ENCODE data around the gene PACSIN1. TPM values are rescaled to one million over a fixed set of nuclear protein-coding genes. Genes with fewer than 3 reads are reported as not detected.

The PACSIN1 gene
- total and polyA plus RNA-seq, 2 of the 4 experiments (the other 2 are of a cell fraction): 0.02 TPM; not detected in 1

GRCh38 chr6:34476447-34476846, 10.6 kb downstream of the PACSIN1 start:
- no peak overlapping the region for H2BK5ac ChIP-seq (ENCODE audit: low read depth, low read length, poor library complexity, severe bottlenecking)
- H3K79me1 ChIP-seq (ENCODE audit: low read depth in 1 of 2, low read length in 2 of 2): no peaks in the 10 kb centered on the region
- H3K36me3 ChIP-seq (ENCODE audit: control insufficient read depth, insufficient read depth, low read length): no peaks in the 10 kb centered on the region
- intact Hi-C loops (cut with micrococcal nuclease): no loop called here
- POLR2A ChIA-PET (ENCODE audit: unreplicated experiment): no interaction called here
- no peak overlapping the region for H3K4ac ChIP-seq (ENCODE audit: low read depth, low read length)
- H4K91ac ChIP-seq (ENCODE audit: insufficient read depth, low read depth, low read length): no peak overlapping the region
- WGBS, 2 experiments (ENCODE audit: extremely low coverage in 2 of 2, insufficient read length in 1 of 2): no CpG with 5 or more reads among the region's 5 CpGs
- no peak overlapping the region for H3K18ac ChIP-seq (ENCODE audit: low read depth, low read length)
- no peak overlapping the region for H3K56ac ChIP-seq (ENCODE audit: extremely low read depth, insufficient read depth, low read length)
- no peak overlapping the region for H4K5ac ChIP-seq (ENCODE audit: low read depth, low read length)
- dilution Hi-C loops (cut with HindIII; ENCODE audit: low sequenced_read_pairs, unreplicated experiment): no loop called here
- H2AK9ac ChIP-seq (replicated peaks; ENCODE audit: low read depth, low read length, poor library complexity): no peak overlapping the region
- CTCF ChIA-PET: no interaction called here
- H3K9me3 ChIP-seq (ENCODE audit: control insufficient read depth, insufficient read depth, low read length): peaks cover 4% of the 10 kb centered on the region
- peak overlapping the region; percentile 40 for H2AFZ ChIP-seq (replicated peaks; ENCODE audit: low read length, poor library complexity)
- DNase-seq: no peak
- TF ChIP-seq MAZ (IDR thresholded peaks at IDR 0.05; ENCODE audit: borderline replicate concordance, low read depth, low read length) (no peak), FOS (IDR thresholded peaks at IDR 0.05; ENCODE audit: low read depth, low read length) (no peak), ELK1 (IDR thresholded peaks at IDR 0.05; ENCODE audit: borderline replicate concordance, low read depth, low read length) (no peak), POLR2A (IDR thresholded peaks at IDR 0.05; ENCODE audit: low read depth, low read length) (no peak), BHLHE40 (IDR thresholded peaks at IDR 0.05; ENCODE audit: low read depth, low read length) (no peak)
- TF ChIP-seq, protein P1, sequence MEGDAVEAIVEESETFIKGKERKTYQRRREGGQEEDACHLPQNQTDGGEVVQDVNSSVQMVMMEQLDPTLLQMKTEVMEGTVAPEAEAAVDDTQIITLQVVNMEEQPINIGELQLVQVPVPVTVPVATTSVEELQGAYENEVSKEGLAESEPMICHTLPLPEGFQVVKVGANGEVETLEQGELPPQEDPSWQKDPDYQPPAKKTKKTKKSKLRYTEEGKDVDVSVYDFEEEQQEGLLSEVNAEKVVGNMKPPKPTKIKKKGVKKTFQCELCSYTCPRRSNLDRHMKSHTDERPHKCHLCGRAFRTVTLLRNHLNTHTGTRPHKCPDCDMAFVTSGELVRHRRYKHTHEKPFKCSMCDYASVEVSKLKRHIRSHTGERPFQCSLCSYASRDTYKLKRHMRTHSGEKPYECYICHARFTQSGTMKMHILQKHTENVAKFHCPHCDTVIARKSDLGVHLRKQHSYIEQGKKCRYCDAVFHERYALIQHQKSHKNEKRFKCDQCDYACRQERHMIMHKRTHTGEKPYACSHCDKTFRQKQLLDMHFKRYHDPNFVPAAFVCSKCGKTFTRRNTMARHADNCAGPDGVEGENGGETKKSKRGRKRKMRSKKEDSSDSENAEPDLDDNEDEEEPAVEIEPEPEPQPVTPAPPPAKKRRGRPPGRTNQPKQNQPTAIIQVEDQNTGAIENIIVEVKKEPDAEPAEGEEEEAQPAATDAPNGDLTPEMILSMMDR (conservative IDR thresholded peaks at IDR 0.05; ENCODE audit: low read depth, low read length): no peak
- TF ChIP-seq, protein P2, sequence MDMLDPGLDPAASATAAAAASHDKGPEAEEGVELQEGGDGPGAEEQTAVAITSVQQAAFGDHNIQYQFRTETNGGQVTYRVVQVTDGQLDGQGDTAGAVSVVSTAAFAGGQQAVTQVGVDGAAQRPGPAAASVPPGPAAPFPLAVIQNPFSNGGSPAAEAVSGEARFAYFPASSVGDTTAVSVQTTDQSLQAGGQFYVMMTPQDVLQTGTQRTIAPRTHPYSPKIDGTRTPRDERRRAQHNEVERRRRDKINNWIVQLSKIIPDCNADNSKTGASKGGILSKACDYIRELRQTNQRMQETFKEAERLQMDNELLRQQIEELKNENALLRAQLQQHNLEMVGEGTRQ (IDR thresholded peaks at IDR 0.05; ENCODE audit: low read depth, low read length): no peak
- H3K4me3 ChIP-seq (ENCODE audit: insufficient read depth, low read depth, low read length): no peak overlapping the region
- no peaks in the 10 kb centered on the region; the same call in 1 of the 2 replicates for H3K9me1 ChIP-seq (ENCODE audit: insufficient read depth, low read length)
- no peak overlapping the region for H3K14ac ChIP-seq (replicated peaks; ENCODE audit: low read depth, low read length)
- peaks cover 8% of the 10 kb centered on the region; the same call in 1 of the 2 replicates for H3K4me1 ChIP-seq (ENCODE audit: control insufficient read depth, insufficient read depth, low read length)
- no peak overlapping the region for H2BK15ac ChIP-seq (ENCODE audit: low read depth, low read length)
- peaks cover 3% of the 10 kb centered on the region for H3K27me3 ChIP-seq (ENCODE audit: control insufficient read depth, insufficient read depth, low read length)
- no peak overlapping the region for H3K27ac ChIP-seq (ENCODE audit: insufficient read depth, low read length)
- H4K8ac ChIP-seq (ENCODE audit: low read depth in 2 of 2, low read length in 2 of 2): no peak overlapping the region
- no peak overlapping the region for H2AK5ac ChIP-seq (ENCODE audit: low read depth, low read length)
- no peak; the same call in 1 of the 2 replicates for ATAC-seq (ENCODE audit: low read depth)
- no peak overlapping the region for H3K23ac ChIP-seq (ENCODE audit: low read depth, low read length)
- H3K4me2 ChIP-seq (ENCODE audit: low read depth, low read length): no peak overlapping the region
- no TSS peak for BruUV-seq (replicated peaks)
- H2BK20ac ChIP-seq (ENCODE audit: low read depth, low read length): no peak overlapping the region
- no peak overlapping the region for H2BK120ac ChIP-seq (ENCODE audit: low read depth, low read length)
- H4K20me1 ChIP-seq (ENCODE audit: insufficient read depth, low read length): no peaks in the 10 kb centered on the region
- in situ Hi-C loops (cut with MboI; ENCODE audit: low sequenced_read_pairs): no loop called here
- no peak overlapping the region for H3K9ac ChIP-seq (ENCODE audit: low read depth, low read length)
